BLaER1 (cell line): Measurements from ENCODE around the gene PLEKHS1.
"Not testable (repeated sequence)": the region's sequence is repeated elsewhere in the genome, so short reads cannot be mapped to it uniquely, and the experiment has no call there.

ENCODE experiments used
- H3K27ac ChIP-seq: shearing (Covaris generic); formaldehyde crosslinking; 2 replicates; pipeline ENCODE4 v1.8.1; 2022
- H3K27me3 ChIP-seq: shearing (Covaris generic); formaldehyde crosslinking; 2 replicates; pipeline ENCODE4 v1.8.1; 2022
- H3K36me3 ChIP-seq: shearing (Covaris generic); formaldehyde crosslinking; 2 replicates; pipeline ENCODE4 v1.8.1; 2022
- H3K4me1 ChIP-seq: shearing (Covaris generic); formaldehyde crosslinking; 2 replicates; pipeline ENCODE4 v1.8.1; 2022
- H3K4me2 ChIP-seq: shearing (Covaris generic); formaldehyde crosslinking; 2 replicates; pipeline ENCODE4 v1.8.1; 2022
- H3K4me3 ChIP-seq: shearing (Covaris generic); formaldehyde crosslinking; 2 replicates; pipeline ENCODE4 v1.8.1; 2022
- H3K9ac ChIP-seq: shearing (Covaris generic); formaldehyde crosslinking; 2 replicates; pipeline ENCODE4 v1.8.1; 2022
- H3K9me3 ChIP-seq: shearing (Covaris generic); formaldehyde crosslinking; 2 replicates; pipeline ENCODE4 v1.8.1; 2022
- H4K20me1 ChIP-seq: shearing (Covaris generic); formaldehyde crosslinking; 2 replicates; pipeline ENCODE4 v1.8.1; 2022
- Cebpa-rat ChIP-seq: shearing (Covaris generic); IDR thresholded peaks from 2 replicates; pipeline ENCODE4 v1.8.1; 2022

PLEKHS1 gene

GRCh38 chr10:113819989-113820388 lies 68.5 kb downstream of the PLEKHS1 start:
- H3K27me3 ChIP-seq: no peaks in the 10 kb centered on the region
- TF ChIP-seq Cebpa-rat: no peak

GRCh38 chr10:113820507-113820906 lies 69.0 kb downstream of the PLEKHS1 start:
- Histone ChIP-seq H3K27ac (no peak overlapping the region), H4K20me1 (no peaks in the 10 kb centered on the region), H3K27me3 (no peaks in the 10 kb centered on the region), H3K9me3 (peaks cover 7% of the 10 kb centered on the region; the same call in 1 of the 2 replicates), H3K4me3 (no peak overlapping the region), H3K4me2 (no peak overlapping the region), H3K4me1 (no peaks in the 10 kb centered on the region), H3K9ac (no peak overlapping the region), H3K36me3 (no peaks in the 10 kb centered on the region)
- no peak for TF ChIP-seq Cebpa-rat

More at GRCh38 chr10:113819989-113820388, 68.5 kb downstream of the PLEKHS1 start:
- Histone ChIP-seq H3K36me3 (no peaks in the 10 kb centered on the region), H3K27ac (no peak overlapping the region), H3K9me3 (peaks cover 2% of the 10 kb centered on the region; the same call in 1 of the 2 replicates), H3K4me3 (no peak overlapping the region), H3K4me1 (no peaks in the 10 kb centered on the region), H3K4me2 (no peak overlapping the region), H3K9ac (no peak overlapping the region), H4K20me1 (no peaks in the 10 kb centered on the region)

GRCh38 chr10:113821306-113821705 lies 69.8 kb downstream of the PLEKHS1 start:
- H3K27ac ChIP-seq, H3K4me3 ChIP-seq, H3K9ac ChIP-seq, H3K4me2 ChIP-seq, H3K4me1 ChIP-seq, H4K20me1 ChIP-seq, H3K27me3 ChIP-seq, H3K9me3 ChIP-seq, H3K36me3 ChIP-seq: not testable (repeated sequence)

- Histone ChIP-seq H3K9ac (no peak overlapping the region), H3K4me3 (no peak overlapping the region), H3K9me3 (peaks cover 7% of the 10 kb centered on the region; the same call in 1 of the 2 replicates), H3K27ac (no peak overlapping the region), H3K27me3 (no peaks in the 10 kb centered on the region), H3K4me1 (no peaks in the 10 kb centered on the region), H3K36me3 (no peaks in the 10 kb centered on the region), H3K4me2 (no peak overlapping the region), H4K20me1 (no peaks in the 10 kb centered on the region)
- no peak for TF ChIP-seq Cebpa-rat
These were observed 70.7 kb downstream of the PLEKHS1 start for GRCh38 chr10:113822174-113822573.

GRCh38 chr10:113823389-113823788 lies 71.9 kb downstream of the PLEKHS1 start:
- no peak for TF ChIP-seq Cebpa-rat
- no peaks in the 10 kb centered on the region for H3K4me1 ChIP-seq
- H3K4me3 ChIP-seq: no peak overlapping the region
- H4K20me1 ChIP-seq: no peaks in the 10 kb centered on the region
- no peaks in the 10 kb centered on the region for H3K36me3 ChIP-seq
- H3K27ac ChIP-seq: no peak overlapping the region
- H3K9me3 ChIP-seq: peaks cover 15% of the 10 kb centered on the region
- H3K27me3 ChIP-seq: no peaks in the 10 kb centered on the region
- H3K9ac ChIP-seq: no peak overlapping the region
- H3K4me2 ChIP-seq: no peak overlapping the region

- TF ChIP-seq Cebpa-rat: no peak
- peaks cover 26% of the 10 kb centered on the region for H3K9me3 ChIP-seq
- H3K9ac ChIP-seq: no peak overlapping the region
These were observed 74.3 kb downstream of the PLEKHS1 start for GRCh38 chr10:113825791-113826190.

GRCh38 chr10:113828567-113828966 lies 77.1 kb downstream of the PLEKHS1 start:
- H3K4me1 ChIP-seq, H3K9ac ChIP-seq, H3K36me3 ChIP-seq, H3K27me3 ChIP-seq, H4K20me1 ChIP-seq, H3K4me3 ChIP-seq, H3K4me2 ChIP-seq, H3K27ac ChIP-seq: not testable (repeated sequence)
- H3K9me3 ChIP-seq: peaks cover 26% of the 10 kb centered on the region

More at GRCh38 chr10:113825791-113826190, 74.3 kb downstream of the PLEKHS1 start:
- no peaks in the 10 kb centered on the region for H4K20me1 ChIP-seq
- no peak overlapping the region for H3K27ac ChIP-seq
- H3K4me3 ChIP-seq: no peak overlapping the region
- no peaks in the 10 kb centered on the region for H3K36me3 ChIP-seq
- no peak overlapping the region for H3K4me2 ChIP-seq
- no peaks in the 10 kb centered on the region for H3K4me1 ChIP-seq
- no peaks in the 10 kb centered on the region for H3K27me3 ChIP-seq
